HuH-7.5 (cell line): ENCODE measurements around the gene IGBP1.
"Not testable (repeated sequence)": the region's sequence is repeated elsewhere in the genome, so short reads cannot be mapped to it uniquely, and the experiment has no call there.

Experiments
- DNase-seq: peaks from one replicate; pipeline ENCODE4 v3.0.0; 2011; ENCODE audit warnings: low spot score

The IGBP1 gene

GRCh38 chrX:70168238-70169188 is 35.3 kb downstream of the IGBP1 start:
- DNase-seq, result no peak

GRCh38 chrX:70169281-70169680 is 36.0 kb downstream of the IGBP1 start:
- no peak for DNase-seq

- DNase-seq, result no peak
These were observed 38.4 kb downstream of the IGBP1 start for GRCh38 chrX:70171624-70172023.

DNA sequence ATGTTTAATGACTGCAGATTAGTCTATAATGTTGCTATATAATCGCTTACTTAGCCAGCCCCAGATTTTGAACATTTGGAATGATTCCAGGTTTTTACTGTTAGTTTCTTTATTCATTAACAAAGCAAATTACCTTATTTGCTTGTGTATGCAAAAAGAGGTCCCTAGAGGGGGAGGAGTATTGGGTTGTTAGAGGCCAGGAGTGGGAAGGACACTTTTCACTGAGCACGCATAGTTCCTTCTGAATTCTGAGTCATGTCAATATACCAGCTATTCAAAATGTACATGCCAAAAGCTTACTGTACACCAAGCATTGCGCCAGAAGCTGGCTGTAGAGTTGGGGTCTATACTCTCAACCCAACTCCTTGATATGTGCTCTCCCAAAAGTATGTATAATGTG is 39.0 kb downstream of the IGBP1 start:
- no peak for DNase-seq

DNA sequence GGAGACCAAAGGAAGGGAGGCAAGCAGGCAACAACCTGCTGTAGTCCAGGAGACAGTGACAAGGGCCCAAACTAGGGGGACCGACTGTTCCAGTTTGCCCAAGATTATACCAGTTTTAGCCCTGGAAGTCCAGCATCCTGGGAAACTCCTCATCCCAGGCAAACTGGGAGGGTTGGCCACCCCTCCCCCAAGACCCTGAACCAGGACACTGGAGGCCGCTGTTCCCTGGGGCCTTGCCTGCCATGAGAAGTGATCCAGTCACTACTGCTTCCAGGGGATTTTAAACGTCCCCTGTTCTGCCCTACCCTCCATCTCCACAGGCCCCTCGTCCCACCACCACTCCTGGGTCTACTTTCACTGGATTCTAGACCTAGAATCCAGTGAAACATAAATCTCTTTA is 39.7 kb downstream of the IGBP1 start:
- DNase-seq, result no peak

- DNase-seq, result no peak
These were observed 41.5 kb downstream of the IGBP1 start for GRCh38 chrX:70174754-70175153.

DNA sequence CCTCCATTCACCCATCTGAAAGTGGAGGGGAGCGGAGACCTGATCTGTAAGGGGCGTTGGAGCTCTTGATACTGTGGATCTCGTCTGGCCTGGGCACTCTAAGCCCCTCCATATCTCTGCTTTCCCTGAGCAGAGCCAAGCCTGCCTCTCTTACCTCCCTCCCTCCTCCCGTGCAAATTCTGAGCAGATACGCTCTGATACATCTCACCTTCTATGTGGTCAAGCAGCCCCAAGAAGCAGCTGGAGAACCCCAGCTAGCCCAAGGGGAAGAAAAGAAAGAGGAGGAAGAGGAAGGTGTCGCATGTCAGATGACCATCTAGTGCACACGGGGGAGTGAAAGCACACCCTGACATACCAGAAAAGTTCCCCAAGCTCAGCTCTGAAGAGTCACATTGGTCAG is 42.1 kb downstream of the IGBP1 start:
- no peak for DNase-seq

GRCh38 chrX:70176938-70177533 is 43.8 kb downstream of the IGBP1 start, which contains the start of gene DGAT2L6:
DGAT2L6 (plus strand) TSS chrX:70177483; CDS start chrX:70177583, 100 bp downstream.
- DNase-seq, result no peak

DNA sequence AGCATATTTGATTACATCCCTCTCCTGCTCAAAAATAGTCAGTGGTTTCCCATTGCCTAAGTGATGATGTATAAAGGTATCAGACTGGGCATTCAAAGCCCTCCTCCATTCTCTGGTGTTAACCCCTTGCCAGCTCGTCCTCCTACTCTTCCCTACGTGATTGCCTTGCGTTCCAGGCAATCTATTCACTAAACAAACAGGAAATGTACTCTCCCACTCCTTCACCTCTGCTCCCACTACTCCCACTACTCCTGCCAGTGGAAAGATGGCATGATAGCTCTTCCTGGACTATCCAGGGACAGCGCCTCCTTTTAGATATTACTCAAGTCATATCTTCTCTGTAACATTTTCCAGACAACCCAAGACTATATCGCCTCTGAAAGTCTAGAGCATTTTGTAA is 49.8 kb downstream of the IGBP1 start:
- DNase-seq, result no peak

- DNase-seq, result no peak
These were observed 57.0 kb downstream of the IGBP1 start for GRCh38 chrX:70190225-70190624.

DNA sequence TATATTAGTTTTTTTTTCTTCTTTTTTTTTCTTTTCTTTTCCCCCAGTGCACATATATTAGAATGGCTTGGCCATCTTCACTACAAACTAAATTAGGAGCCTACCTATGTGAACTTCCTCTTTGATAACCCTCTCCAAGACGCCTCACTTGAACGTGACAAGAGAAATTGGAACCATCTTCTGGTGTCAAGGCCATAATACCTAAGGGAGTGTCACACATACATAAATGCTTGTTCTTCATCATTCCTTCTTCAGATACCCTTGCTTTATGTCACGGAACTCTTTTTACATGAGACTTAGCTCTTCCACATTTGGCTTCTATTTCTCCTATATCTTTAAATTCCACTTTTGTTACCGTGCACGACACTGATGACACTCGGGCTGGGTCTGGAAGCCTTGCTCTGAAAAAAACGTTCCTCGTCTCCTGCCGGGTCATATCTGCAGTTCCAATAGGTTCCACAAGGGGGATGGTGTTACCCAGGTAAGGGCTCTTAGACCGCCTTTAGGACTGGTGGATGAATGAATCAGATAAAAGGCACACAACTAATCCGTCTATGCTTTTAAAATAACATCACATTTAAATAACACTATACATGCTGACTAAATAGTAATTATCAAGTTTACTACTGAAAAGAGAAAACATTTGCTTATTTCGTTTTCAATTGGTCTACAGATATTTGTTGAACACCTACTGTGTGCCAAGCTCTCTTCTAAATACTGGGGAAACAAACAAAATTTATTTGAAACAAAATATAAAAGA is 63.9 kb downstream of the IGBP1 start:
- DNase-seq, result no peak

- no peak for DNase-seq
These were observed 68.5 kb downstream of the IGBP1 start for GRCh38 chrX:70201732-70202131.

- DNase-seq, result no peak
These were observed 75.2 kb downstream of the IGBP1 start for GRCh38 chrX:70208479-70208878.

DNA sequence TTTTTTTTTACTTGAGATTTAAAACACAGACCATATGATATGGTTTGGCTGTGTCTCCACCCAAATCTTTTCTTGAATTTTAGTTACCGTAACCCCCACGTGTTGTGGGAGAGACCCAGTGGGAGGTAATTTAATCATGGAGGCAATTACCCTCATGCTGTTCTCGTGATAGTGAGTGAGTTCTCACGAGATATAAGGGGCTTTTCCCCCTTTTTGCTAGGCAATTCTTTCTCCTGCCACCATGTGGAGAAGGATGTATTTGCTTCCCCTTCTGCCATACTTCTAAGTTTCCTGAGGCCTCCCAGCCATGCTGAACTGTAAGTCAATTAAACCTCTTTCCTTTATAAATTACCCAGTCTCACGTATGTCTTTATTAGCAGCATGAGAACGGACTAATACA is 76.3 kb downstream of the IGBP1 start:
- DNase-seq, result not testable (repeated sequence)
